Astrocyte of the cerebellum (primary cell): ENCODE data around the gene SNAP91.

Experiments
- DNase-seq: peaks from one replicate; pipeline ENCODE4 v3.0.0-alpha.2; 2011; ENCODE audit warnings: low read depth
- H3K4me3 ChIP-seq: 2 replicates; pipeline ENCODE4 v1.5.1; 2011; ENCODE audit warnings: mild to moderate bottlenecking, low read depth, low read length, moderate library complexity
- in situ Hi-C: cut with HindIII; loops from 2 replicates; pipeline ENCODE4 v1.10.0; 2017; ENCODE audit warnings: low sequenced_read_pairs
- TF ChIP-seq, protein P1 (sequence below): IDR thresholded peaks from 2 replicates; pipeline ENCODE4 v1.5.1; 2012; ENCODE audit warnings: low read length, low read depth, moderate library complexity, mild to moderate bottlenecking; ENCODE audit errors: missing control alignments

The SNAP91 gene

DNA sequence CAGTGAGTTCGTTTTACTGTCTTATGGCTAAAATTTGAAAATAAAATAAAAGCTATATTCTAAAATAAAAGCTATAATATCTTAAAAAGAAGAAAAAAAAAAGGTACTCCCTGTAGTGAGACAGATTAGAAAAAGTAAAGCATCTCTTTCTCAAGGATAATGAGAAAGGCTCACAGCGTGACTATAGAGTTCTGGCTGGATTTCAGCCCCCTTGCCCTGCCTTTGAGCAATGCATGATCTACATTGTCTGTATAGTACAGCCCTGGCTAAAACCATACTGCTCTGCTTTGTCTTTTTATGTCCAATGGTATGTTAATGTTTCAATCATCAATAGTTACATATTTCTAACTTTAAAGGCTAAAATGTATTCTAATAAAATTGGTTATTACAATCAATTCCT lies 105.3 kb downstream of the SNAP91 start:
- H3K4me3 ChIP-seq = no peak overlapping the region
- in situ Hi-C loops = no loop called here
- no peak for DNase-seq
- TF ChIP-seq, protein P1, sequence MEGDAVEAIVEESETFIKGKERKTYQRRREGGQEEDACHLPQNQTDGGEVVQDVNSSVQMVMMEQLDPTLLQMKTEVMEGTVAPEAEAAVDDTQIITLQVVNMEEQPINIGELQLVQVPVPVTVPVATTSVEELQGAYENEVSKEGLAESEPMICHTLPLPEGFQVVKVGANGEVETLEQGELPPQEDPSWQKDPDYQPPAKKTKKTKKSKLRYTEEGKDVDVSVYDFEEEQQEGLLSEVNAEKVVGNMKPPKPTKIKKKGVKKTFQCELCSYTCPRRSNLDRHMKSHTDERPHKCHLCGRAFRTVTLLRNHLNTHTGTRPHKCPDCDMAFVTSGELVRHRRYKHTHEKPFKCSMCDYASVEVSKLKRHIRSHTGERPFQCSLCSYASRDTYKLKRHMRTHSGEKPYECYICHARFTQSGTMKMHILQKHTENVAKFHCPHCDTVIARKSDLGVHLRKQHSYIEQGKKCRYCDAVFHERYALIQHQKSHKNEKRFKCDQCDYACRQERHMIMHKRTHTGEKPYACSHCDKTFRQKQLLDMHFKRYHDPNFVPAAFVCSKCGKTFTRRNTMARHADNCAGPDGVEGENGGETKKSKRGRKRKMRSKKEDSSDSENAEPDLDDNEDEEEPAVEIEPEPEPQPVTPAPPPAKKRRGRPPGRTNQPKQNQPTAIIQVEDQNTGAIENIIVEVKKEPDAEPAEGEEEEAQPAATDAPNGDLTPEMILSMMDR = no peak

DNA sequence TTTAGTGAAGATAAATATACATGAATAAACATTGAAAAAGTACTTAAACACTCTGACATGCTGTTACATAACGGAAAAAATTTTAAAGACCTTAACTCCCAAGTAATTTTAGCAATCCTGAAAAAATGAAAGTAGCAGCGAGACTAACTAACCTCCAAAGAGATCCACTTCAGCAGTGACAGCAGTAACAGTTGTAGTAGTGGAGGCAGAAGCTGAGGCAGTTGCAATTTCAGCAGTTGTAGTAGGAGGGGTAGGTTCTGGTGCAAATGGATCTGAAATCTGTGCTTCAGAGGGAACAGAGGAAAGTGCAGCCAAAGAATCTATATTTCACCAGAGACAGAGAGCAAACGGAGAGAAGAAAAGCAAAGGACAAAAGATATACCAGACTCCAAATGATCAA lies 107.8 kb downstream of the SNAP91 start:
- H3K4me3 ChIP-seq = no peak overlapping the region
- in situ Hi-C loops = no loop called here
- TF ChIP-seq, protein P1 = no peak
- no peak for DNase-seq

DNA sequence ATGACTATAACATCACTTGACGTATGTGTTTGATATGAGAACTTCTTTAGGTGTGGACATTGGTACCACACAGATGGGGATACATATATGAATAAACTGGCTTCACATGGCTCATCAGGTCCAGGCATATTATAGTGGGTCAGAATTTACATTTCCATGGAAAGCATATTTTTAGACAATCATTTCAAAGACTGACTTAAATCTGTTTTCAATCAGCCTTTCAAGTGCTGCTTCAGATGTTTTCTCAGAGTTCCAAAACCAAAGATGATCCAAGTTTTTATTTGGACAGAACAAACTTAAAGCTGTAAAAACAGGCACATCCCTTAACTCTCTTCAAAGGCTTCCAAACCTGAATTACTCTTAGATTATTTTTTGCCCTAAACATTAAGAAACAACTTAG lies 108.4 kb downstream of the SNAP91 start:
- H3K4me3 ChIP-seq = no peak overlapping the region
- in situ Hi-C loops = no loop called here
- TF ChIP-seq, protein P1 = no peak
- DNase-seq = no peak

DNA sequence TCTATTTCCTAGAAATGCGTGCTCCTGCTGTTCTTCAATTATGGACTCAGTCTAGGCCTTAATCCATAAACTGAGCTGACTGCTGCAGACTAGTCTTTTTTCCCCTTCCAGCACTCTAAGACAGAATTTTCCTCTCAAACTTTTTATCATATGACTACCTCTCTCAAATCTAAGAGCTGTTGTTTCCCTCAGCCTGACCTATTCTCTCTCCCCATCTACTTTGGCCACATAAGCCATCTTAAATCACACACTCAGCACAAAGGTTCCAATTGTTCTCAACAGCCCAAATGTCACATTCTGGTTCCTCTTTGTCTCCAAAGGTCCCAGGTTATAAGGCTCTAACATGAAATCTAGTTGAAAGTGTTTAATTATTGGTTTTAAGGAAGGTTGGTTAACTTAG lies 111.4 kb downstream of the SNAP91 start:
- in situ Hi-C loops = no loop called here
- TF ChIP-seq, protein P1 = no peak
- DNase-seq = no peak
- H3K4me3 ChIP-seq = no peak overlapping the region

DNA sequence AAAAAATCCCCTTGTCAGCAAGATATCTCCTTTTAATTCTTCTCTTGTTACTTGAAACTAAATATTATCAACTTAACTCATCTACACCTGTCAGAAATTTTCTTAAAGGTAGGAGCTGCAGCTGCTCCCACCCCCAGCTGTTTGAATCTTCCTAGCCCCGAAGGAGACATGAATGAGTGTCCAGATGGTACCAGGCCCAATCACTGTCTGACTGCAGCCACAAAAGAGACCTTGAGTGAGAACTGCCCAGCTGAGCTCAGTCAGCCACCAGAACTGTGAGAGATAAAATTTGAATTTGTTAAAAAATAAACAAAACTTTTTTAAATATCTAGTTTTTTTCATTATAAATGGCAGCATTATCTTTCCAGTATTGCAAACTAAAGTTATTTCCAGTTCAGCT lies 111.8 kb downstream of the SNAP91 start:
- H3K4me3 ChIP-seq = no peak overlapping the region
- TF ChIP-seq, protein P1 = no peak
- DNase-seq = no peak
- in situ Hi-C loops = no loop called here

DNA sequence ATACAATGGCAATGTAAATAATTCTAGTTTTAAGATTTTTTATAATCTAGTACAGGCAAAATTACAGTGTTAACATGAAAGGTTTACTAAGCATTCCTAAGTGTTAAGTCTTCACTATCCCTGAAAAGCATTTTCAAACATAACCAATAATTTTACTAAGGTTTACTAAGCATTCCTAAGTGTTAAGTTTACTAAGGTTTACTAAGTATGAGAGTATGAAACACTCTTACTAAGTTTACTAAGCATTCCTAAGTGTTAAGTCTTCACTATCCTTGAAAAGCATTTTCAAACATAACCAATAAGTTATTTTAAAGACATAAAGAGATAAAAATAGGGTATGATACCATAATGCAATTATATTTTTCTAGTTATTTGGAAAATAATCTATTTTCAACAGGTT lies 114.0 kb downstream of the SNAP91 start:
- H3K4me3 ChIP-seq = no peak overlapping the region
- in situ Hi-C loops = no loop called here
- no peak for DNase-seq
- TF ChIP-seq, protein P1 = no peak

DNA sequence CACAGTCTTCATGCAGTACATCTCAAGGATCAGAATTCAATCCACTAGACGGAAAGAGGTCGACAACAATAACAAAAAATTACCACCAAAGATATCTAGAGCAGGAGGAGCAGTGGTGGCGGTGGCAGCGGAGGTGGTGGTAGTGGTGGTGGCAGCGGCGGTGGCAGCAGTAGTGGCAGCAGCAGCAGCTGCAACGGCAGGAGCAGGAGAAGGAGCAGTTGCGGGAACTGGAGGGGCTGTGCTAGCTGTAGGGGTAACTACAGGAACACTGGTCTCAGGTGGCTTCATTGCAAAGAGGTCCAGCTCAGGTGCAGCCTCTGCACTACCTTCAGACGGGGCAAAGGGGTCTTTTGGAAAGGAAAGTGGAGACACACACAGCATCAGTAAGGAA lies 115.5 kb downstream of the SNAP91 start:
- in situ Hi-C loops = no loop called here
- TF ChIP-seq, protein P1 = no peak
- DNase-seq = no peak
- H3K4me3 ChIP-seq = no peak overlapping the region
